MM.1S (cell line): ENCODE data around the gene RFX2.
A peak's percentile ranks its signal among the peaks of the same experiment; 100 is the strongest.

Source experiments
- CTCF ChIP-seq: fragments of 300-600 bp; sonication (generic); IDR thresholded peaks from 2 replicates; pipeline ENCODE4 v1.5.1; 2016; ENCODE audit warnings: antibody characterized with exemption, low read length, mixed read lengths
- EZH2 ChIP-seq: fragments of 300-600 bp; sonication (generic); optimal IDR thresholded peaks from 2 replicates; pipeline ENCODE3; 2017; ENCODE audit warnings: low read depth, mild to moderate bottlenecking, antibody characterized with exemption, low read length, mixed read lengths

GRCh38 chr19:6026390-6027227, 83.7 kb downstream of the RFX2 start:
- TF ChIP-seq CTCF (no peak), EZH2 (peak; percentile 75)
